ENCODE results near the gene KCNAB2.

Gene KCNAB2

GRCh38 chr1:6098303-6099215 is 52.9 kb downstream of the KCNAB2 start:
- peak; percentile 43 for DNase-seq

GRCh38 chr1:6099297-6099696 is 53.6 kb downstream of the KCNAB2 start:
- no peak for DNase-seq

GRCh38 chr1:6099787-6100765 is 54.4 kb downstream of the KCNAB2 start:
- no peak for DNase-seq

GRCh38 chr1:6100861-6101783 is 55.4 kb downstream of the KCNAB2 start:
- DNase-seq = no peak

- DNase-seq = no peak
Observed at GRCh38 chr1:6101826-6102531, 56.3 kb downstream of the KCNAB2 start.

- DNase-seq = no peak
Observed at GRCh38 chr1:6102532-6102845, 56.8 kb downstream of the KCNAB2 start.

GRCh38 chr1:6103111-6103853 is 57.6 kb downstream of the KCNAB2 start:
- DNase-seq = no peak

GRCh38 chr1:6103854-6104530 is 58.3 kb downstream of the KCNAB2 start:
- DNase-seq = no peak

- DNase-seq = no peak
Observed at GRCh38 chr1:6104631-6105030, 58.9 kb downstream of the KCNAB2 start.

- DNase-seq = no peak
Observed at GRCh38 chr1:6105218-6105679, 59.6 kb downstream of the KCNAB2 start.

- no peak for DNase-seq
Observed at GRCh38 chr1:6105763-6106162, 60.1 kb downstream of the KCNAB2 start.

- no peak for DNase-seq
Observed at GRCh38 chr1:6106321-6106731, 60.6 kb downstream of the KCNAB2 start.

GRCh38 chr1:6106977-6107376 is 61.3 kb downstream of the KCNAB2 start:
- DNase-seq = no peak

- no peak for DNase-seq
Observed at GRCh38 chr1:6107409-6108356, 62.0 kb downstream of the KCNAB2 start.

GRCh38 chr1:6108476-6108875 is 62.8 kb downstream of the KCNAB2 start:
- no peak for DNase-seq

- peak; percentile 5 for DNase-seq
Observed at GRCh38 chr1:6108937-6109614, 63.4 kb downstream of the KCNAB2 start.

GRCh38 chr1:6109688-6110087 is 64.0 kb downstream of the KCNAB2 start:
- DNase-seq = no peak

- no peak for DNase-seq
Observed at GRCh38 chr1:6110326-6110725, 64.6 kb downstream of the KCNAB2 start.

Data from fibroblast of skin of abdomen (primary cell).